ENCODE measurements around the gene OCSTAMP. TPM values are rescaled to one million over a fixed set of nuclear protein-coding genes. Genes with fewer than 3 reads are reported as not detected.

Gene OCSTAMP
- total and polyA plus RNA-seq, 10 of the 15 experiments (the other 5 are each of a cell fraction or from before 2014, with no cell fraction given): 0.09 to 0.46 (median 0.22) TPM; not detected in 2

DNA sequence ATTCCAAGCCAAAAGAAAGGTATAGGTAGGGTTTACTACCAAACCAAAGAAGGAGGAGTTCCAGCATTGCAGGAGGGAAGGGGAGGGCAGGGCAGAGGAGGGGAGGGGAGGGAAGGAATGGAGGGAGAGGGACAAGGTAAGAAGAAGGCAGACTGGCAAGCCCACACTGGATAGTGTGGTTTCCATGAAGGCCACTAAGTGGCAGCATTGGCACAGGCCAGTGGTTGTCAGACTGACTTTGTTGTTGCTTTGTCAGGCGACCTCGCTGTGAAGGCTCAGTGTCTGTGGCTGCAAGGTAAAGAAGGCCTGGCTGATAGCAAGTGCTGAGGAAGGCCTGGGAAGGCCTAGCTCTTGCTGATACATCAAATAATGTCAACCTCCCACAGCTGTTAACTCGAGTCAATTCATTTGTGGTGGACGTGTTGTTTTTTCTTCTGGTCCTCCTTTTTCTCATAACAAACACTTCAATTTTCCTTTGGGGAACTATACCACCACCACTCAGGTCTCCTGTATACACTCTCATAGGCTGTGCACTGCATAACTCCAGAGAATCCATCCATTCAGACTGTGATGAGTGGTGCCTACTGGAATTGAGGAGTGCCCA is 29.4 kb downstream of the OCSTAMP start:
- H3K27me3 ChIP-seq (replicated peaks in 1 of 2; ENCODE audit: control insufficient read depth in 2 of 2, insufficient read depth in 2 of 2, low read length in 1 of 2): no peaks in the 10 kb centered on the region; a peak in 1 of 4 replicates
- H3K27ac ChIP-seq (ENCODE audit: control insufficient read depth, insufficient read depth): no peak overlapping the region
- intact Hi-C loops (cut with micrococcal nuclease; ENCODE audit: unreplicated experiment): loop anchor here (1.0 to 2.0 kb wide), 3 partner anchors 42 to 178 kb away; no protein-coding TSS in a partner anchor
- CTCF ChIA-PET: interaction anchor here (1.0 to 9.0 kb wide), 7 partner anchors 10 to 232 kb away, joined by 3 to 114 read pairs (median 4); partner anchors contain the start of gene TP53RK
- no peak overlapping the region for H3K9ac ChIP-seq (ENCODE audit: control insufficient read depth, insufficient read depth, low read length)
- 19% methylated on average over 4 of the region's 4 CpGs for WGBS (ENCODE audit: insufficient coverage, insufficient replicate concordance, low lambda C conversion rate, missing lambda C conversion rate)
- no TSS peak for BruUV-seq (replicated peaks)
- RAD21 ChIA-PET (ENCODE audit: unreplicated experiment): interaction anchor here (0.6 to 2.9 kb wide), 5 partner anchors 41 to 162 kb away, joined by 3 to 10 read pairs (median 5); no protein-coding TSS in a partner anchor
- ATAC-seq: peak; percentile 91
- POLR2A ChIA-PET: no interaction called here
- SMC1A ChIA-PET (ENCODE audit: uncharacterized antibody, unreplicated experiment): interaction anchor here (0.6 to 8.3 kb wide), 5 partner anchors 19 to 167 kb away, joined by 3 to 43 read pairs (median 5); no protein-coding TSS in a partner anchor
- H3K79me2 ChIP-seq (ENCODE audit: control insufficient read depth, insufficient read depth, low read length): no peaks in the 10 kb centered on the region
- no peaks in the 10 kb centered on the region for H3K4me1 ChIP-seq (ENCODE audit: control insufficient read depth, insufficient read depth, low read length)
- in situ Hi-C loops (cut with MboI): loop anchor here (5.0 kb wide), 1 partner anchor 161 kb away; no protein-coding TSS in a partner anchor
- H3K36me3 ChIP-seq (ENCODE audit: control insufficient read depth in 2 of 2, insufficient read depth in 2 of 2, low read length in 1 of 2): no peaks in the 10 kb centered on the region
- no peaks in the 10 kb centered on the region for H3K9me3 ChIP-seq (replicated peaks; ENCODE audit: control insufficient read depth, insufficient read depth, low read length)
- H2AFZ ChIP-seq (ENCODE audit: control insufficient read depth, low read depth, low read length): no peak overlapping the region
- H3K4me3 ChIP-seq: no peak overlapping the region
- H3K4me2 ChIP-seq (ENCODE audit: control insufficient read depth, insufficient read depth): no peak overlapping the region
- FAIRE-seq: peak; percentile 81
- no peaks in the 10 kb centered on the region for H4K20me1 ChIP-seq (ENCODE audit: control insufficient read depth, insufficient read depth)
- peak; percentile 25 for DNase-seq (ENCODE audit: low read depth, low spot score)
- TF ChIP-seq, protein P1, sequence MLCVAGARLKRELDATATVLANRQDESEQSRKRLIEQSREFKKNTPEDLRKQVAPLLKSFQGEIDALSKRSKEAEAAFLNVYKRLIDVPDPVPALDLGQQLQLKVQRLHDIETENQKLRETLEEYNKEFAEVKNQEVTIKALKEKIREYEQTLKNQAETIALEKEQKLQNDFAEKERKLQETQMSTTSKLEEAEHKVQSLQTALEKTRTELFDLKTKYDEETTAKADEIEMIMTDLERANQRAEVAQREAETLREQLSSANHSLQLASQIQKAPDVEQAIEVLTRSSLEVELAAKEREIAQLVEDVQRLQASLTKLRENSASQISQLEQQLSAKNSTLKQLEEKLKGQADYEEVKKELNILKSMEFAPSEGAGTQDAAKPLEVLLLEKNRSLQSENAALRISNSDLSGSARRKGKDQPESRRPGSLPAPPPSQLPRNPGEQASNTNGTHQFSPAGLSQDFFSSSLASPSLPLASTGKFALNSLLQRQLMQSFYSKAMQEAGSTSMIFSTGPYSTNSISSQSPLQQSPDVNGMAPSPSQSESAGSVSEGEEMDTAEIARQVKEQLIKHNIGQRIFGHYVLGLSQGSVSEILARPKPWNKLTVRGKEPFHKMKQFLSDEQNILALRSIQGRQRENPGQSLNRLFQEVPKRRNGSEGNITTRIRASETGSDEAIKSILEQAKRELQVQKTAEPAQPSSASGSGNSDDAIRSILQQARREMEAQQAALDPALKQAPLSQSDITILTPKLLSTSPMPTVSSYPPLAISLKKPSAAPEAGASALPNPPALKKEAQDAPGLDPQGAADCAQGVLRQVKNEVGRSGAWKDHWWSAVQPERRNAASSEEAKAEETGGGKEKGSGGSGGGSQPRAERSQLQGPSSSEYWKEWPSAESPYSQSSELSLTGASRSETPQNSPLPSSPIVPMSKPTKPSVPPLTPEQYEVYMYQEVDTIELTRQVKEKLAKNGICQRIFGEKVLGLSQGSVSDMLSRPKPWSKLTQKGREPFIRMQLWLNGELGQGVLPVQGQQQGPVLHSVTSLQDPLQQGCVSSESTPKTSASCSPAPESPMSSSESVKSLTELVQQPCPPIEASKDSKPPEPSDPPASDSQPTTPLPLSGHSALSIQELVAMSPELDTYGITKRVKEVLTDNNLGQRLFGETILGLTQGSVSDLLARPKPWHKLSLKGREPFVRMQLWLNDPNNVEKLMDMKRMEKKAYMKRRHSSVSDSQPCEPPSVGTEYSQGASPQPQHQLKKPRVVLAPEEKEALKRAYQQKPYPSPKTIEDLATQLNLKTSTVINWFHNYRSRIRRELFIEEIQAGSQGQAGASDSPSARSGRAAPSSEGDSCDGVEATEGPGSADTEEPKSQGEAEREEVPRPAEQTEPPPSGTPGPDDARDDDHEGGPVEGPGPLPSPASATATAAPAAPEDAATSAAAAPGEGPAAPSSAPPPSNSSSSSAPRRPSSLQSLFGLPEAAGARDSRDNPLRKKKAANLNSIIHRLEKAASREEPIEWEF (IDR thresholded peaks at IDR 0.05; ENCODE audit: insufficient replicate concordance, low read depth, low read length): no peak
- no peak for TF ChIP-seq KLF5 (IDR thresholded peaks at IDR 0.05; ENCODE audit: partially characterized antibody)
- TF ChIP-seq ZZZ3 (IDR thresholded peaks at IDR 0.05; ENCODE audit: control insufficient read depth, insufficient read length, low read depth): no peak
- no peak for TF ChIP-seq BRCA1 (IDR thresholded peaks at IDR 0.05; ENCODE audit: low read depth, low read length)
- no peak for TF ChIP-seq PAX5 (IDR thresholded peaks at IDR 0.05; ENCODE audit: borderline replicate concordance, low read depth, low read length)
- no peak for TF ChIP-seq ZNF217 (IDR thresholded peaks at IDR 0.05)
- peak; percentile 89 for TF ChIP-seq SMC3 (IDR thresholded peaks at IDR 0.05; ENCODE audit: borderline replicate concordance, low read length)
- no peak for TF ChIP-seq SRF (IDR thresholded peaks at IDR 0.05; ENCODE audit: low read depth in 2 of 2, low read length in 2 of 2)
- TF ChIP-seq, protein P2, sequence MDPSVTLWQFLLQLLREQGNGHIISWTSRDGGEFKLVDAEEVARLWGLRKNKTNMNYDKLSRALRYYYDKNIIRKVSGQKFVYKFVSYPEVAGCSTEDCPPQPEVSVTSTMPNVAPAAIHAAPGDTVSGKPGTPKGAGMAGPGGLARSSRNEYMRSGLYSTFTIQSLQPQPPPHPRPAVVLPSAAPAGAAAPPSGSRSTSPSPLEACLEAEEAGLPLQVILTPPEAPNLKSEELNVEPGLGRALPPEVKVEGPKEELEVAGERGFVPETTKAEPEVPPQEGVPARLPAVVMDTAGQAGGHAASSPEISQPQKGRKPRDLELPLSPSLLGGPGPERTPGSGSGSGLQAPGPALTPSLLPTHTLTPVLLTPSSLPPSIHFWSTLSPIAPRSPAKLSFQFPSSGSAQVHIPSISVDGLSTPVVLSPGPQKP (IDR thresholded peaks at IDR 0.05; ENCODE audit: low read depth, low read length): no peak
- no peak for TF ChIP-seq KAT2A (conservative IDR thresholded peaks at IDR 0.05; ENCODE audit: control insufficient read depth, low read depth, low read length)
- TF ChIP-seq, protein P3, sequence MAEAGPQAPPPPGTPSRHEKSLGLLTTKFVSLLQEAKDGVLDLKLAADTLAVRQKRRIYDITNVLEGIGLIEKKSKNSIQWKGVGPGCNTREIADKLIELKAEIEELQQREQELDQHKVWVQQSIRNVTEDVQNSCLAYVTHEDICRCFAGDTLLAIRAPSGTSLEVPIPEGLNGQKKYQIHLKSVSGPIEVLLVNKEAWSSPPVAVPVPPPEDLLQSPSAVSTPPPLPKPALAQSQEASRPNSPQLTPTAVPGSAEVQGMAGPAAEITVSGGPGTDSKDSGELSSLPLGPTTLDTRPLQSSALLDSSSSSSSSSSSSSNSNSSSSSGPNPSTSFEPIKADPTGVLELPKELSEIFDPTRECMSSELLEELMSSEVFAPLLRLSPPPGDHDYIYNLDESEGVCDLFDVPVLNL (IDR thresholded peaks at IDR 0.05; ENCODE audit: low read depth, low read length): no peak
- TF ChIP-seq ETV6 (conservative IDR thresholded peaks at IDR 0.05 in 1 of 2, IDR thresholded peaks at IDR 0.05 in 1 of 2; ENCODE audit: borderline replicate concordance in 1 of 2, low read depth in 1 of 2): no peak
- TF ChIP-seq LARP7 (IDR thresholded peaks at IDR 0.05): no peak
